ENCODE results near the gene ADGRA3. TPM values are rescaled to one million over a fixed set of nuclear protein-coding genes. Genes with fewer than 3 reads are reported as not detected.

The ADGRA3 gene
- total and polyA plus RNA-seq, 2 of the 13 experiments (the other 11 are each of a cell fraction or from before 2014, with no cell fraction given): 32.2 to 40.8 TPM

- TF ChIP-seq ZNF816 (CRISPR knock-in tag; IDR thresholded peaks at IDR 0.05; ENCODE audit: borderline replicate concordance): no peak
- TF ChIP-seq SMYD3 (CRISPR knock-in tag; IDR thresholded peaks at IDR 0.05): no peak
- no peak for TF ChIP-seq KMT2B (CRISPR knock-in tag; IDR thresholded peaks at IDR 0.05)
- no peak for TF ChIP-seq KAT2B (IDR thresholded peaks at IDR 0.05; ENCODE audit: borderline replicate concordance, low read depth, low read length)
- TF ChIP-seq ZNF572 (CRISPR knock-in tag; IDR thresholded peaks at IDR 0.05): no peak
- TF ChIP-seq, protein P1, sequence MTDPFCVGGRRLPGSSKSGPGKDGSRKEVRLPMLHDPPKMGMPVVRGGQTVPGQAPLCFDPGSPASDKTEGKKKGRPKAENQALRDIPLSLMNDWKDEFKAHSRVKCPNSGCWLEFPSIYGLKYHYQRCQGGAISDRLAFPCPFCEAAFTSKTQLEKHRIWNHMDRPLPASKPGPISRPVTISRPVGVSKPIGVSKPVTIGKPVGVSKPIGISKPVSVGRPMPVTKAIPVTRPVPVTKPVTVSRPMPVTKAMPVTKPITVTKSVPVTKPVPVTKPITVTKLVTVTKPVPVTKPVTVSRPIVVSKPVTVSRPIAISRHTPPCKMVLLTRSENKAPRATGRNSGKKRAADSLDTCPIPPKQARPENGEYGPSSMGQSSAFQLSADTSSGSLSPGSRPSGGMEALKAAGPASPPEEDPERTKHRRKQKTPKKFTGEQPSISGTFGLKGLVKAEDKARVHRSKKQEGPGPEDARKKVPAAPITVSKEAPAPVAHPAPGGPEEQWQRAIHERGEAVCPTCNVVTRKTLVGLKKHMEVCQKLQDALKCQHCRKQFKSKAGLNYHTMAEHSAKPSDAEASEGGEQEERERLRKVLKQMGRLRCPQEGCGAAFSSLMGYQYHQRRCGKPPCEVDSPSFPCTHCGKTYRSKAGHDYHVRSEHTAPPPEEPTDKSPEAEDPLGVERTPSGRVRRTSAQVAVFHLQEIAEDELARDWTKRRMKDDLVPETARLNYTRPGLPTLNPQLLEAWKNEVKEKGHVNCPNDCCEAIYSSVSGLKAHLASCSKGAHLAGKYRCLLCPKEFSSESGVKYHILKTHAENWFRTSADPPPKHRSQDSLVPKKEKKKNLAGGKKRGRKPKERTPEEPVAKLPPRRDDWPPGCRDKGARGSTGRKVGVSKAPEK (CRISPR knock-in tag; IDR thresholded peaks at IDR 0.05; ENCODE audit: borderline replicate concordance): no peak
- TF ChIP-seq PCBP2 (optimal IDR thresholded peaks at IDR 0.05; ENCODE audit: low read depth, low read length, poor library complexity, severe bottlenecking): no peak
- TF ChIP-seq HINFP (CRISPR knock-in tag; IDR thresholded peaks at IDR 0.05; ENCODE audit: low read depth): no peak
- no peak for TF ChIP-seq ZBTB38 (CRISPR knock-in tag; IDR thresholded peaks at IDR 0.05)
- TF ChIP-seq ZNF460 (CRISPR knock-in tag; IDR thresholded peaks at IDR 0.05; ENCODE audit: borderline replicate concordance): no peak
- no peak for TF ChIP-seq LCORL (IDR thresholded peaks at IDR 0.05)
- TF ChIP-seq LCORL (CRISPR knock-in tag; IDR thresholded peaks at IDR 0.05): no peak
- TF ChIP-seq PRDM10 (CRISPR knock-in tag; IDR thresholded peaks at IDR 0.05; ENCODE audit: low read depth): no peak
- TF ChIP-seq ZNF251 (CRISPR knock-in tag; IDR thresholded peaks at IDR 0.05): no peak
- no peak for TF ChIP-seq MBNL3 (CRISPR knock-in tag; conservative IDR thresholded peaks at IDR 0.05)
- no peak for TF ChIP-seq SOX13 (IDR thresholded peaks at IDR 0.05)
- peak in 1 of 2 experiments; percentile 77; a peak in 2 of 4 replicates for TF ChIP-seq SOX13 (CRISPR knock-in tag; conservative IDR thresholded peaks at IDR 0.05 in 1 of 2, IDR thresholded peaks at IDR 0.05 in 1 of 2)
- no peak for TF ChIP-seq HMGXB3 (CRISPR knock-in tag; IDR thresholded peaks at IDR 0.05; ENCODE audit: borderline replicate concordance)
- TF ChIP-seq DNMT1 (CRISPR knock-in tag; IDR thresholded peaks at IDR 0.05): no peak
Measured at GRCh38 chr4:22460266-22460665, 55.6 kb downstream of the ADGRA3 start (continued).
